Endothelial cell of umbilical vein (primary cell): ENCODE results near the gene PRUNE1. TPM values are rescaled to one million over a fixed set of nuclear protein-coding genes. Genes with fewer than 3 reads are reported as not detected.

Experiments used
- BruUV-seq: library from RNA; stranded (reverse); fragments of 400-500 nt; replicated peaks from 2 replicates; lab custom pipeline; 2021; lab: Mats Ljungman, UMichigan
- CTCF ChIA-PET: fragments of 300-600, 350-600 bp; sonication (Branson Sonifier 250); formaldehyde crosslinking; loops from one replicate; lab custom pipeline; 2021; ENCODE audit warnings: antibody characterized with exemption, inconsistent platforms; lab: Charles Lee
- POLR2A ChIA-PET: fragments of 300-600, 350-600 bp; sonication (Branson Sonifier 250); formaldehyde crosslinking; loops from one replicate; lab custom pipeline; 2021; ENCODE audit warnings: antibody characterized with exemption, inconsistent platforms; lab: Charles Lee
- DNase-seq: peaks from one replicate; pipeline ENCODE4 v3.0.0-alpha.2; 2011; ENCODE audit warnings: low read depth, low spot score
- FAIRE-seq: peaks from 2 replicates; lab custom pipeline; 2011; peaks lifted over from hg19 to GRCh38; lab: Jason Lieb, UNC
- H2AFZ ChIP-seq: 2 replicates; pipeline ENCODE4 v1.6.0; 2012; ENCODE audit warnings: low read depth, low read length, control low read depth, inconsistent platforms
- H3K27ac ChIP-seq: 2 replicates; pipeline ENCODE4 v1.5.1; 2011; ENCODE audit warnings: low read depth, mild to moderate bottlenecking, control low read depth, low read length, moderate library complexity; ENCODE audit not compliant: insufficient read depth
- H3K27me3 ChIP-seq, 2 experiments: 2 replicates each; pipeline versions ENCODE4 v1.6.0 to v1.6.1; 2011; ENCODE audit warnings: low read length in 2 of 2, mixed read lengths in 1 of 2; ENCODE audit not compliant: control insufficient read depth in 2 of 2, insufficient read depth in 2 of 2
- H3K36me3 ChIP-seq, 2 experiments: 2 replicates in 1 of 2; 3 replicates in 1 of 2; pipeline ENCODE4 v1.5.1; 2011; ENCODE audit warnings: low read length in 2 of 2, mild to moderate bottlenecking in 1 of 2, moderate library complexity in 1 of 2; ENCODE audit not compliant: control insufficient read depth in 2 of 2, insufficient read depth in 2 of 2; ENCODE audit errors: extremely low read depth in 1 of 2
- H3K4me1 ChIP-seq: 3 replicates; pipeline ENCODE4 v1.5.1; 2011; ENCODE audit warnings: mild to moderate bottlenecking, low read length; ENCODE audit not compliant: control insufficient read depth, insufficient read depth; ENCODE audit errors: extremely low read depth
- H3K4me2 ChIP-seq: 2 replicates; pipeline ENCODE4 v1.6.1; 2011; ENCODE audit warnings: low read length, control low read depth, mixed read lengths; ENCODE audit not compliant: insufficient read depth
- H3K4me3 ChIP-seq, 3 experiments: fragments of 200-600 bp in 1 of 3; sonication (generic), shearing (Covaris generic) in 1 of 3; replicated peaks in 1 of 3; 2 replicates each; pipeline ENCODE4 v1.5.1; 2011 to 2016; ENCODE audit warnings: control low read depth in 3 of 3, low read length in 3 of 3, mild to moderate bottlenecking in 2 of 3, inconsistent platforms in 1 of 3, low read depth in 1 of 3, moderate library complexity in 1 of 3; ENCODE audit not compliant: insufficient read depth in 1 of 3
- H3K79me2 ChIP-seq: 2 replicates; pipeline ENCODE4 v1.6.0; 2012; ENCODE audit warnings: low read length, inconsistent platforms; ENCODE audit not compliant: control insufficient read depth, insufficient read depth
- H3K9ac ChIP-seq: replicated peaks from 2 replicates; pipeline ENCODE3; 2011; ENCODE audit warnings: low read length, control low read depth; ENCODE audit not compliant: insufficient read depth; ENCODE audit errors: extremely low read depth
- H3K9me1 ChIP-seq: replicated peaks from 3 replicates; pipeline ENCODE4 v1.6.0; 2011; ENCODE audit warnings: mild to moderate bottlenecking, low read length; ENCODE audit not compliant: control insufficient read depth, insufficient read depth; ENCODE audit errors: extremely low read depth
- H3K9me3 ChIP-seq: replicated peaks from 2 replicates; pipeline ENCODE4 v1.5.1; 2012; ENCODE audit warnings: low read length, inconsistent platforms; ENCODE audit not compliant: control insufficient read depth, insufficient read depth
- H4K20me1 ChIP-seq: replicated peaks from 2 replicates; pipeline ENCODE3; 2011; ENCODE audit warnings: mild to moderate bottlenecking, low read length; ENCODE audit not compliant: control insufficient read depth, insufficient read depth; ENCODE audit errors: extremely low read depth
- EZH2 ChIP-seq: IDR thresholded peaks from 2 replicates; pipeline ENCODE4 v1.6.1; 2012; ENCODE audit warnings: borderline replicate concordance, low read depth, mild to moderate bottlenecking, moderate library complexity, low read length, inconsistent platforms; ENCODE audit not compliant: severe bottlenecking
- FOS ChIP-seq: IDR thresholded peaks from 2 replicates; pipeline ENCODE4 v1.6.1; 2011; ENCODE audit warnings: mild to moderate bottlenecking, low read length, moderate library complexity, borderline replicate concordance; ENCODE audit not compliant: insufficient read depth
- GATA2 ChIP-seq: IDR thresholded peaks from 2 replicates; pipeline ENCODE4 v1.7.0; 2011; ENCODE audit warnings: low read depth, mild to moderate bottlenecking, moderate library complexity, mixed read lengths, low read length; ENCODE audit not compliant: insufficient read length, insufficient read depth
- JUN ChIP-seq: IDR thresholded peaks from 2 replicates; pipeline ENCODE4 v1.6.1; 2011; ENCODE audit warnings: borderline replicate concordance, low read depth; ENCODE audit not compliant: insufficient read length, insufficient read depth
- MYC ChIP-seq: IDR thresholded peaks from one replicate; pipeline ENCODE4 v1.6.1; 2011; ENCODE audit warnings: mild to moderate bottlenecking, low read depth, low read length
- POLR2A ChIP-seq: IDR thresholded peaks from 2 replicates; pipeline ENCODE4 v1.6.1; 2012; ENCODE audit warnings: low read depth, mild to moderate bottlenecking, control low read depth, low read length
- POLR2AphosphoS5 ChIP-seq: IDR thresholded peaks from 2 replicates; pipeline ENCODE4 v1.6.1; 2012; ENCODE audit warnings: low read depth, mild to moderate bottlenecking, control low read depth, low read length, moderate library complexity; ENCODE audit not compliant: insufficient read depth
- dilution Hi-C: fragments of 300-500 bp; cut with MboI; formaldehyde crosslinking; loops from one replicate; pipeline ENCODE4 v1.15.0; 2019; ENCODE audit warnings: low sequenced_read_pairs; ENCODE audit not compliant: extremely low pct_ligation_motif_present
- intact Hi-C: fragments of 100-400 bp; cut with micrococcal nuclease; formaldehyde crosslinking; loops from one replicate; pipeline ENCODE4 v1.10.0; 2022
- polyA plus RNA-seq, 4 experiments: library from polyadenylated mRNA; depleted of rRNA in 3 of 4; stranded (reverse) in 3 of 4; unstranded in 1 of 4; fragments of >200 nt; gene quantifications; 2 replicates each; pipeline versions ENCODE4 v1.2.1 to v1.2.3, GENCODE V29; 2011 to 2012; ENCODE audit warnings: missing spikeins in 1 of 4
- total RNA-seq: library from RNA; stranded (reverse); gene quantifications from 2 replicates; pipeline ENCODE4 v1.2.3, GENCODE V29; 2021
- TF ChIP-seq, protein P1 (sequence below): IDR thresholded peaks from 2 replicates; pipeline ENCODE4 v1.6.1; 2011; ENCODE audit not compliant: insufficient read depth, insufficient read length
- TF ChIP-seq, protein P2 (sequence below), 2 donors: IDR thresholded peaks; 1 replicate in 1 of 2; 2 replicates in 1 of 2; pipeline ENCODE4 v1.5.1; 2011; ENCODE audit warnings: low read length in 2 of 2, mild to moderate bottlenecking in 2 of 2, moderate library complexity in 2 of 2, control low read depth in 1 of 2, inconsistent platforms in 1 of 2, low read depth in 1 of 2; ENCODE audit not compliant: insufficient read depth in 1 of 2; ENCODE audit errors: extremely low read depth in 1 of 2

The PRUNE1 gene
- total and polyA plus RNA-seq, 2 donors (not counting 3 experiments of a cell fraction or from before 2014, with no cell fraction given) = 8.6 to 17.5 TPM

DNA sequence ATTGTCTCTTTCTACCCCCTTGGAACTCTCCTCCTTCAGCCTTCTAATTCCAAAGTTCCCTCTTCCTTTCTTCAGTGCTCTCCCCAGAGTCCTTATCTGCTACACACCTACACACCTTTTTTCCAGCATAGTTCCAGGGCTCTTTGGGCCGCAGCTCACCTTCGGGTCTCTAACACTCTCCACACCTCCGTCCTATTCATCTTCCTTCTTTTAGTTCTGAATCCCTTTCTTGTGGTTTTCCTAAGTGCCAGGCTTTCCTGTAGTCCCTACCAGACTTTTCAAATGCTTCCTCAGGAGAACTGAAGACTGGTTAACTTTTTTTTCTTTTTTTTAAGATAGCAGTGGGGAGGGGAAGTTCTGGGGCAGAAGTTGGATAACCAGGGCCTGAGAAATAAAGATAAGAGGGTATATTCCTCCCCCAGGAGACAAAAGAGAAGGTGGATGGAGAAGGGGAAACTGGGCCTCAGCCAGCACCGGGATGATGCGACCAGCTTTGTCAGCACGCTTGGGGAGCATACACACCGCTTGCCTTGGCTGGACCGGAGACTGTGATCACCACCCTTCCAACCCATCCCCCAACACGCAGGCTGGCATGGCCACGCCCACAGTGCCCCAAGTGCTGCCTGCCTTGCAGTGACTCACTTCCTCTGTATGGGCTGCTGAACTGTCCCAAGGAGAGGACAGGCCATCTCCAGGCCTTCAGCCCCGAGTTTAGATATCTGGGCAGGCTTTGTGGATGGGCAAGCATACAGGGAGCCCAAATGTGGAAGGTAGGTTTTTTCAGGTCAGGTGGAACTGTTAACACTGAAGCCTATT is 31.2 kb upstream of the PRUNE1 start:
- Histone ChIP-seq H3K4me1 (peaks cover 33% of the 10 kb centered on the region), H3K36me3 (no peaks in the 10 kb centered on the region), H3K9ac (peak overlapping the region; percentile 28), H3K4me2 (peak overlapping the region; percentile 51), H4K20me1 (no peaks in the 10 kb centered on the region), H3K9me3 (no peaks in the 10 kb centered on the region), H3K4me3 (no peak overlapping the region), H3K79me2 (peaks cover 21% of the 10 kb centered on the region), H2AFZ (peak overlapping the region; percentile 11), H3K27ac (peak overlapping the region; percentile 67), H3K27me3 (no peaks in the 10 kb centered on the region), H3K9me1 (no peaks in the 10 kb centered on the region)
- POLR2A ChIA-PET = no interaction called here
- BruUV-seq = no TSS peak
- CTCF ChIA-PET = interaction anchor here (2.0 to 17.1 kb wide), 3 partner anchors 11 to 29 kb away, joined by 6 to 278 read pairs (median 101); partner anchors contain the start of gene MINDY1
- TF ChIP-seq POLR2AphosphoS5 (peak; percentile 61), JUN (peak; percentile 72), FOS (peak; percentile 66), EZH2 (no peak), POLR2A (no peak), MYC (peak; percentile 64), GATA2 (no peak)
- TF ChIP-seq, protein P1, sequence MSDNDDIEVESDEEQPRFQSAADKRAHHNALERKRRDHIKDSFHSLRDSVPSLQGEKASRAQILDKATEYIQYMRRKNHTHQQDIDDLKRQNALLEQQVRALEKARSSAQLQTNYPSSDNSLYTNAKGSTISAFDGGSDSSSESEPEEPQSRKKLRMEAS = no peak
- TF ChIP-seq, protein P2, sequence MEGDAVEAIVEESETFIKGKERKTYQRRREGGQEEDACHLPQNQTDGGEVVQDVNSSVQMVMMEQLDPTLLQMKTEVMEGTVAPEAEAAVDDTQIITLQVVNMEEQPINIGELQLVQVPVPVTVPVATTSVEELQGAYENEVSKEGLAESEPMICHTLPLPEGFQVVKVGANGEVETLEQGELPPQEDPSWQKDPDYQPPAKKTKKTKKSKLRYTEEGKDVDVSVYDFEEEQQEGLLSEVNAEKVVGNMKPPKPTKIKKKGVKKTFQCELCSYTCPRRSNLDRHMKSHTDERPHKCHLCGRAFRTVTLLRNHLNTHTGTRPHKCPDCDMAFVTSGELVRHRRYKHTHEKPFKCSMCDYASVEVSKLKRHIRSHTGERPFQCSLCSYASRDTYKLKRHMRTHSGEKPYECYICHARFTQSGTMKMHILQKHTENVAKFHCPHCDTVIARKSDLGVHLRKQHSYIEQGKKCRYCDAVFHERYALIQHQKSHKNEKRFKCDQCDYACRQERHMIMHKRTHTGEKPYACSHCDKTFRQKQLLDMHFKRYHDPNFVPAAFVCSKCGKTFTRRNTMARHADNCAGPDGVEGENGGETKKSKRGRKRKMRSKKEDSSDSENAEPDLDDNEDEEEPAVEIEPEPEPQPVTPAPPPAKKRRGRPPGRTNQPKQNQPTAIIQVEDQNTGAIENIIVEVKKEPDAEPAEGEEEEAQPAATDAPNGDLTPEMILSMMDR (IDR thresholded peaks at IDR 0.05; ENCODE audit: extremely low read depth in 1 of 2, insufficient read depth in 1 of 2, low read depth in 1 of 2, low read length in 2 of 2) = no peak
- dilution Hi-C loops = no loop called here
- DNase-seq (peak; percentile 80), FAIRE-seq (peak; percentile 94)
- intact Hi-C loops = loop anchor here (5.0 kb wide), 3 partner anchors 100 to 350 kb away; partner anchors contain the start of genes ARNT, ENSA and SEMA6C
